Smooth muscle cell (in vitro differentiated cells): Measurements from ENCODE around the gene CAMKK2. TPM values are rescaled to one million over a fixed set of nuclear protein-coding genes. Genes with fewer than 3 reads are reported as not detected.

Experiments used
- DNase-seq: peaks from one replicate; lab custom pipeline; 2025; ENCODE audit not compliant: unreplicated experiment; lab: John Stamatoyannopoulos, UW
- H2AFZ ChIP-seq: fragments of 200-600 bp; sonication (generic); 2 replicates; pipeline ENCODE4 v1.6.0; 2016; ENCODE audit warnings: antibody characterized with exemption, low read depth, mild to moderate bottlenecking
- H3F3A ChIP-seq: fragments of 200-600 bp; sonication (generic); 2 replicates; pipeline ENCODE4 v1.6.0; 2017; ENCODE audit warnings: antibody characterized with exemption, low read depth
- H3K27ac ChIP-seq: fragments of 200-600 bp; sonication (generic); 2 replicates; pipeline ENCODE4 v1.5.1; 2016; ENCODE audit warnings: low read depth, mild to moderate bottlenecking
- H3K27me3 ChIP-seq: fragments of 200-600 bp; sonication (generic); 2 replicates; pipeline ENCODE4 v1.6.1; 2016; ENCODE audit warnings: low read depth, mild to moderate bottlenecking
- H3K36me3 ChIP-seq: fragments of 200-600 bp; sonication (generic); 2 replicates; pipeline ENCODE4 v1.5.1; 2016; ENCODE audit warnings: low read depth
- H3K4me1 ChIP-seq: fragments of 200-600 bp; sonication (generic); 2 replicates; pipeline ENCODE4 v1.5.1; 2016; ENCODE audit warnings: low read depth
- H3K4me2 ChIP-seq: fragments of 200-600 bp; sonication (generic); 2 replicates; pipeline ENCODE4 v1.6.0; 2016; ENCODE audit warnings: mild to moderate bottlenecking
- H3K4me3 ChIP-seq: fragments of 200-600 bp; sonication (generic); 2 replicates; pipeline ENCODE4 v1.5.1; 2016; ENCODE audit warnings: mild to moderate bottlenecking
- H3K79me2 ChIP-seq: fragments of 200-600 bp; sonication (generic); 2 replicates; pipeline ENCODE4 v1.6.0; 2016; ENCODE audit warnings: low read depth, mild to moderate bottlenecking
- H3K9ac ChIP-seq: fragments of 200-600 bp; sonication (generic); 2 replicates; pipeline ENCODE4 v1.6.0; 2016; ENCODE audit warnings: low read depth
- H3K9me3 ChIP-seq: fragments of 200-600 bp; sonication (generic); replicated peaks from 2 replicates; pipeline ENCODE4 v1.5.1; 2016; ENCODE audit warnings: low read depth
- H4K20me1 ChIP-seq: fragments of 200-600 bp; sonication (generic); 2 replicates; pipeline ENCODE4 v1.6.0; 2016; ENCODE audit warnings: low read depth
- WGBS: methylation state at CpG from one replicate; pipeline ENCODE4 v1.1.7; 2016; ENCODE audit warnings: low lambda C conversion rate; 5-methylcytosine and 5-hydroxymethylcytosine counted together
- polyA plus RNA-seq: library from polyadenylated mRNA; unstranded; fragments of >200 nt; fragmentation: Nextera tagmentation; extraction: Ambion mirVana; gene quantifications from 2 replicates; pipeline ENCODE4 v1.2.1, GENCODE V29; 2016
- total RNA-seq: library from RNA; depleted of rRNA; stranded (reverse); fragments of >200 nt; gene quantifications from 2 replicates; pipeline ENCODE4 v1.2.3, GENCODE V29; 2014
- TF ChIP-seq, protein P1 (sequence below): fragments of 200-600 bp; sonication (generic); IDR thresholded peaks from 2 replicates; pipeline ENCODE4 v1.5.1; 2017; ENCODE audit warnings: borderline replicate concordance, mild to moderate bottlenecking, antibody characterized with exemption; ENCODE audit not compliant: insufficient read depth, poor library complexity, severe bottlenecking

Gene CAMKK2
- total and polyA plus RNA-seq, 2 experiments from 2014 or later = 13.3 to 23.4 TPM

DNA sequence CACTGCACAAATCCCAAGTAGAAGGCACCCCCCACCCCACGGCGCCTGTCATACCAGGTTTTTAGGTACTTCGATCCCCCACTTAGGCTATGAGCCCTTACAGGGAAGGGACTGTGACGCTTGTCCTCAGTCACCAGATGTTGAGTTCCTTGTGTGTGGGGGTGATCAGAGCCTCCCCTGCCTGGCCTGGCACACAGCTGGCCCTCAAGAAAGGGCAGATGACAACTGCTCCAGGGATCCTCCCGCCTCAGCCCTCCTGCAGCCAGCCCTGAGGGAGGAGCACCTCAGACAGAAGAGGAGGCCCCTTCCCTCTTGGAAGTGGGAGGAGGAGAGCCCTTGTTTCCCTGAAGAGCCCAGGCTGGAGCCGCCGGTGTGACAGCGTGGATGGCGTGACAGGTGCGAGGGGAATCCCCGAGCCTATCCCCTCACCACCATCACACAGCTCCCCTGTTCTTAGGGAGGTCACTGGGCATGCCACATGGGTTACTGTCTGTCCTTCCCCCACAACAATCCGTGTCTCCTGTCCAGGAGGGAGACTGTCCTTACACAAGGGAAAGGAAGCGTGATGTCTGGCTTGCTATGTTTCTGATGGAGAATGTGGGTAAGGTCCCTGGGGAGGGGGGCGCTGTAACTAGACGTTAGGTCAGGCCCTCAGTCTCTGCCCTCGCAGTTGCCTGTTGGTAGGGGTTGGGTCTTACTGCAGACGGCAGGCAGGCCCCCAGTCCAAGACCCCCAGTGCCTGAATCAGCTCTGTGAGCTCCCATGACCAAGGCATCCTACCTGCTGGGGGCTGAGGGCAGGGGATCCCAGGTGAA is 55.1 kb downstream of the CAMKK2 start:
- no peaks in the 10 kb centered on the region for H3K9me3 ChIP-seq
- H3K4me3 ChIP-seq = no peak overlapping the region
- H3K4me1 ChIP-seq = peaks cover 16% of the 10 kb centered on the region
- DNase-seq = no peak
- WGBS = 95% methylated on average over 17 of the region's 17 CpGs
- no peaks in the 10 kb centered on the region for H3K36me3 ChIP-seq
- TF ChIP-seq, protein P1, sequence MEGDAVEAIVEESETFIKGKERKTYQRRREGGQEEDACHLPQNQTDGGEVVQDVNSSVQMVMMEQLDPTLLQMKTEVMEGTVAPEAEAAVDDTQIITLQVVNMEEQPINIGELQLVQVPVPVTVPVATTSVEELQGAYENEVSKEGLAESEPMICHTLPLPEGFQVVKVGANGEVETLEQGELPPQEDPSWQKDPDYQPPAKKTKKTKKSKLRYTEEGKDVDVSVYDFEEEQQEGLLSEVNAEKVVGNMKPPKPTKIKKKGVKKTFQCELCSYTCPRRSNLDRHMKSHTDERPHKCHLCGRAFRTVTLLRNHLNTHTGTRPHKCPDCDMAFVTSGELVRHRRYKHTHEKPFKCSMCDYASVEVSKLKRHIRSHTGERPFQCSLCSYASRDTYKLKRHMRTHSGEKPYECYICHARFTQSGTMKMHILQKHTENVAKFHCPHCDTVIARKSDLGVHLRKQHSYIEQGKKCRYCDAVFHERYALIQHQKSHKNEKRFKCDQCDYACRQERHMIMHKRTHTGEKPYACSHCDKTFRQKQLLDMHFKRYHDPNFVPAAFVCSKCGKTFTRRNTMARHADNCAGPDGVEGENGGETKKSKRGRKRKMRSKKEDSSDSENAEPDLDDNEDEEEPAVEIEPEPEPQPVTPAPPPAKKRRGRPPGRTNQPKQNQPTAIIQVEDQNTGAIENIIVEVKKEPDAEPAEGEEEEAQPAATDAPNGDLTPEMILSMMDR = no peak
- no peak overlapping the region for H3K4me2 ChIP-seq
- no peak overlapping the region for H2AFZ ChIP-seq
- no peaks in the 10 kb centered on the region for H3K27me3 ChIP-seq
- H3K27ac ChIP-seq = no peak overlapping the region
- H3K9ac ChIP-seq = no peak overlapping the region
- no peaks in the 10 kb centered on the region for H3F3A ChIP-seq
- no peaks in the 10 kb centered on the region for H4K20me1 ChIP-seq
- H3K79me2 ChIP-seq = no peaks in the 10 kb centered on the region

DNA sequence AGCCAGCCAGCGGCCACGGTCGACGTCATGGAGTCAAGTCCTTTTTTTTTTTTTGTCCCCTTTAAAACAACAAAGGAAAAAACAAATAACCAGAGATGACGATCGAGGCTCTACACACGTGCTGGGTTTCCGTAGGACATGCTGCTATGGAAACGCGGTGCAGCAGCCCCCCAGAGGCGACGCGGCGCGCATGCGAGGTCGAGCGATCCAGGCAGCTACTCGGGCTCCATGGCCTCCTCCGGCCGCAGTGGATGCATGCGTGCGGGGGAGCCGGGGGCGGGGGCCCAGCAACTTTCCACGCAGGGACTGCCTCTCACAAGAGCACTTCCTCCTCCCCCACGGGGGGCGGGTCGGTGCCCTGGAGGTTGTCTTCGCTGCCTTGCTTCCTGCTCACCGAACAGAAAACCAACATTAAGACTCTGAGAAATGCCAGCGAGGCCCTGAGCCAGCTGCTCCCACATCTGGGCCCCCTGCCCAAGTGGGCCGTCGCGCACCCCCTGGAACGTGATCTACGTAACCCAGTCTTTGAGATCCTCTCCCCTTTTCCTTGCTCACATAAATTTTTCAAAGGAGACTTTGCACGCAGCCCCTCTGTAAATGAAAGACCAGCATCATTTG is 55.9 kb downstream of the CAMKK2 start:
- no peak overlapping the region for H2AFZ ChIP-seq
- no peaks in the 10 kb centered on the region for H3K27me3 ChIP-seq
- no peak overlapping the region for H3K4me2 ChIP-seq
- H3K9ac ChIP-seq = no peak overlapping the region
- H4K20me1 ChIP-seq = no peaks in the 10 kb centered on the region
- TF ChIP-seq, protein P1 = no peak
- 88% methylated on average over 27 of the region's 38 CpGs for WGBS
- no peaks in the 10 kb centered on the region for H3K9me3 ChIP-seq
- H3K4me1 ChIP-seq = peaks cover 16% of the 10 kb centered on the region
- no peak for DNase-seq
- H3K27ac ChIP-seq = no peak overlapping the region
- H3K36me3 ChIP-seq = no peaks in the 10 kb centered on the region
- H3K79me2 ChIP-seq = no peaks in the 10 kb centered on the region
- no peak overlapping the region for H3K4me3 ChIP-seq
- no peaks in the 10 kb centered on the region for H3F3A ChIP-seq

DNA sequence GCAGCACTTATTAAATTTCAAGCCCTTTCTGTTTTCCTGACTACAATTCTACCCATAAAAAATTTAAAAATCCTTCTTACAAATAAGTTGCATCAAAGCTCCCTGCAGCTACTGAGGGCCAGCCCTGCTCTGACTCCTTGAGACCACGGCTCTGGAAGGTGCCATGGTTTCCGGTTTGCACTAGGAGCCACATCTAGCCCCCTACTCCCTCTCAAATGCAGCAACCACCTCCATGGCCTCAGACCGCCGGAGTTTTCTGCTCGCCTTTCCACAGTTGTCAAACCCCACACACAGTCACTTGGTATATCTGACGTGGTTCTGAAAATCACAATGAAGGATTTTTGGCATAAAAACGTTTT is 56.5 kb downstream of the CAMKK2 start:
- Histone ChIP-seq H3K27ac (no peak overlapping the region), H3K4me1 (peaks cover 16% of the 10 kb centered on the region), H3K36me3 (no peaks in the 10 kb centered on the region), H4K20me1 (no peaks in the 10 kb centered on the region), H3K4me2 (no peak overlapping the region), H3K9me3 (no peaks in the 10 kb centered on the region), H3K4me3 (no peak overlapping the region), H3F3A (no peaks in the 10 kb centered on the region), H3K9ac (no peak overlapping the region), H3K27me3 (no peaks in the 10 kb centered on the region), H3K79me2 (no peaks in the 10 kb centered on the region), H2AFZ (no peak overlapping the region)
- TF ChIP-seq, protein P1 = no peak
- WGBS = 90% methylated on average over 7 of the region's 7 CpGs
- DNase-seq = no peak
